NCI-H2029 (cell line): ENCODE data around the gene MYO18B.

ENCODE experiments used
- DNase-seq: peaks from one replicate; lab custom pipeline; 2025; lab: John Stamatoyannopoulos, UW

Gene MYO18B

GRCh38 chr22:25714070-25714469, 27.9 kb upstream of the MYO18B start:
- DNase-seq: no peak

- DNase-seq: no peak
These were observed 27.2 kb upstream of the MYO18B start for GRCh38 chr22:25714739-25715138.

GRCh38 chr22:25716637-25717036, 25.4 kb upstream of the MYO18B start:
- no peak for DNase-seq

- no peak for DNase-seq
These were observed 23.7 kb upstream of the MYO18B start for GRCh38 chr22:25718135-25718840.

- no peak for DNase-seq
These were observed 19.8 kb upstream of the MYO18B start for GRCh38 chr22:25722223-25722622.

GRCh38 chr22:25722626-25723025, 19.4 kb upstream of the MYO18B start:
- no peak for DNase-seq

GRCh38 chr22:25726241-25726640, 15.7 kb upstream of the MYO18B start:
- DNase-seq: no peak

GRCh38 chr22:25728071-25728470, 13.9 kb upstream of the MYO18B start:
- DNase-seq: no peak

GRCh38 chr22:25729016-25729995, 12.7 kb upstream of the MYO18B start:
- no peak for DNase-seq

- DNase-seq: no peak
These were observed 6.3 kb upstream of the MYO18B start for GRCh38 chr22:25735650-25736049.

GRCh38 chr22:25736378-25737011, 5.5 kb upstream of the MYO18B start:
- DNase-seq: no peak

GRCh38 chr22:25739659-25740344, 2.2 kb upstream of the MYO18B start:
- DNase-seq: no peak

- no peak for DNase-seq
These were observed 1.1 kb downstream of the MYO18B start for GRCh38 chr22:25742918-25743708.

- no peak for DNase-seq
These were observed 2.7 kb downstream of the MYO18B start for GRCh38 chr22:25744694-25745093.

- DNase-seq: no peak
These were observed 3.5 kb downstream of the MYO18B start for GRCh38 chr22:25745341-25746011.

- no peak for DNase-seq
These were observed 4.0 kb downstream of the MYO18B start for GRCh38 chr22:25746012-25746373.

GRCh38 chr22:25747245-25747944, 5.4 kb downstream of the MYO18B start:
- no peak for DNase-seq

GRCh38 chr22:25748140-25748539, 6.2 kb downstream of the MYO18B start:
- DNase-seq: no peak

GRCh38 chr22:25748704-25749103, 6.7 kb downstream of the MYO18B start:
- no peak for DNase-seq
